Urothelium cell line (cell line): ENCODE data around the gene AKAP13.
"Not testable (repeated sequence)": the region's sequence is repeated elsewhere in the genome, so short reads cannot be mapped to it uniquely, and the experiment has no call there.

Experiments
- DNase-seq: peaks from one replicate; pipeline ENCODE4 v3.0.0; 2011; ENCODE audit warnings: low spot score, mixed read lengths
- FAIRE-seq: peaks from 2 replicates; lab custom pipeline; 2011; peaks lifted over from hg19 to GRCh38; lab: Jason Lieb, UNC

Gene AKAP13

DNA sequence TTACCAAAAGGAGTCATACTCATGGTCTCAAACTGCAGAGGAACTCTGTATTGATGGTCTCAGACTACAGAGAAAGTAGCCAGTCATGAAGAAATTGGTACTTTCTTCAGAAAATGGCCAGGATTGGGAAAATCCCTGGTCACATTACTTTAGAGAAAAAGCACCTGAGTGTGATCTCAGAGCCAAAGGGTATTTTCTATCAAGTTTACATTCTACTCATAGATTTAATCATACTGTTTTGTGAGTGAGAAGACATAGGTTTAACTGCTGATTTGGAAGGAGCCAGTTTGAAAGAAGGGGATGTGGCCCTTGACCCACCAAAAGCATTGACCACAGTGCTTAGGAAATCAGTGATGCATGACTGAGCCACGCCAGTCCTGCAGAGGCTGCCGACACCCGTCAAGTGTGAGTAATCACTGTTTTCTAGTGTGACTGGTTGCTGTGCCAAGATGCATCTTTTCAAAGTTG is 203.6 kb downstream of the AKAP13 start:
- no peak for FAIRE-seq
- peak; percentile 20 for DNase-seq

DNA sequence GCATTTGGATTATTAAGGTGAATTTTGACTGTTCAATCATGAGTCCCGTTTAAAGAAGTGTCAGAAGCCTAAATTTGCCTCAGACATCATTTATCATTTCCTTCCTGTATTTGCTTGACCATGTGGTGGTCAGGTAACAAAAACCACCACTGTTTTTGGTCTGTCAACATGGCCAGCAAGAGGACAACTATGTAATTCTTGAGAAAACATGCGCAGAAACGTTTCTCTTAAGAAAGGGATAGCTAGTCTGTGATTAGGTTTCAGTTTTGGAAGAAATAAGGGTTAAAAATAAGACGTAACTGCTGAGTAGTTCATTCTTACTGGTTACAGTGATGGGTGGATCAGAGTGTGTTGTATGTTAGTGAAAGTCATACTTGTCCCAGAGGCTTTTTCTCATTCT is 204.5 kb downstream of the AKAP13 start:
- FAIRE-seq (no peak), DNase-seq (no peak)

DNA sequence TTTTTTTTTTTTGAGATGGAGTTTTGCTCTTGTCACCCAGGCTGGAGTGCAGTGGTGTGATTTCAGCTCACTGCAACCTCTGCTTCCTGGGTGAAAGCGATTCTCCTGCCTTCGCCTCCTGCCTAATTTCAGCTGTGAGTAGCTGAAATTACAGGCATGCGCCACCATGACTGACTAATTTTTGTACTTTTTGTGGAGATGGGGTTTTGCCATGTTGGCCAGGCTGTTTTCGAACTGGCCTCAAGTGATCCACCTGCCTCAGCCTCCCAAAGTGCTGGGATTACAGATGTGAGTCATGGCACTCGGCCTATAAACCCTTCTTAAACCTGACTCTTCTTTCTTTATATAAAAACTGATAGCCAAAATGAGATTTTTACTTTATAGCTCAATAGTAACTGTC is 205.8 kb downstream of the AKAP13 start:
- not testable (repeated sequence) for FAIRE-seq, DNase-seq

DNA sequence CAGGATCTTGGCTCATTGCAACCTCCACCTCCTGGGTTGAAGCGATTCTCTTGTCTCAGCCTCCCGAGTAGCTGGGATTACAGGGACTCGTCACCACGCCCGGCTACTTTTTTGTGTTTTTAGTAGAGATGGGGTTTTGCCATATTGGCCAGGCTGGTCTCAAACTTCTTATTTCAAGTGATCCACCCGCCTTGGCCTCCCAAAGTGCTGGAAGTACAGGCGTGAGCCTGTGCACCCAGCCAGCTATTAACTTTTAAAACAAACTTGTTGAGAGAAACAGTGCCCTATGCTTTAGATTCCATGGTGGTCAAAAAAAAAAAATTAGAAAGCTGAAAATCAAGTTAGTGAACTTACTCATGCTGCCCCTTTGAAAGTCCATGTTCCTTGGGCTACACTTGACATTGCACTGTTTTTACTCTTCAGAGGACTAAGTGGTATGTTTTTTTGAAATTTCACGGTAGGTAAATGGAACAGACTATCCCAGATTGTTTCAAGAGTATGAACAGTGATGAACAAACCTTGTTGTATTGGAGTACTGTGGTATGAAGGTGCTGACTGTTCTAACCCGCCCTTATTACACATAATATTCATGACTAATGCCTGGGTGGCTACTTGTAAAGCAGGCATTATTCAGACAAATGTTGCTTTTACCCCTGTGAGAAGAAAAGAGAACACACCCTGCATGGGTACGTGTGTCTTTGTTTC is 207.5 kb downstream of the AKAP13 start:
- no peak for FAIRE-seq
- DNase-seq: no peak

- DNase-seq (no peak), FAIRE-seq (no peak)
These were observed 208.3 kb downstream of the AKAP13 start for GRCh38 chr15:85588677-85589076.

DNA sequence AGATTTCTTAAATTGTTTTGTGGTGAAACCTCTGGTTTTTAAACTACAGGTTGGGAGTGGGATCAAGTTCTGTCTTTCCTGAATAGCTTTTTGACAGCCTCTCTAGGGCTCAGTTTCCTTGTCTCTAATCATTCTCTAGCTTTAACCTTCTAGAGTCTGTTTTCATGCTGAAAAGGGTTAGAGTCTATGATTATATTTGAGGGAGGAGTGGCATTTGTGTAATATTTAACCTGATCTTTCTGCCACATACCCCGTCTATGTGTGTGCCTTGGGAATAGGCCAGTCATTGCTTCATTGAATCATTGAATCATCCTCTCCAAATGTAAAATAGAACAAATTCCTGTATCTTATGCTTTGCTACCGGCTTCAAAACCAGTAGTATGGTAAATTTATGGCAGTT is 209.4 kb downstream of the AKAP13 start:
- FAIRE-seq: no peak
- DNase-seq: no peak

- FAIRE-seq (no peak), DNase-seq (no peak)
These were observed 211.2 kb downstream of the AKAP13 start for GRCh38 chr15:85591622-85592021.

DNA sequence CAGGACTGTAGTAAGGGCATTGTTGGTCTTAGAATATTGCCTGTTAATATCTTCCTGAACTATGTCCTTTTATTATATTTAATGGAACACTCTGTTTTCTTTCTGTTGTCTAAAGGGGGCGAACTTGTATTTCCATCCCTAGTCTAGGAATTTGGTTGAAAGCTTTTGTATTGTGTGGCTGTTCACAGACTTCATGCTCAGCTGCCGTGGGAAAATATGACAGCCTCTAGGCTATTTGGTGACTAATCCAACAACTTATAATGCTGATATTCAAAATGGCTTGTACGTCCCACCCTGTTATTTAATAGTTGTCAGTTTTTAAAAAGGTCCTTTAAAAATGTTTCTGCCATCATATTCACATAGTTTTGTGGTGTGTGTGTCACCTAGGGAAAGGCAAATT is 211.7 kb downstream of the AKAP13 start:
- FAIRE-seq: no peak
- DNase-seq: no peak

- DNase-seq (no peak), FAIRE-seq (no peak)
These were observed 213.5 kb downstream of the AKAP13 start for GRCh38 chr15:85593809-85594445.

DNA sequence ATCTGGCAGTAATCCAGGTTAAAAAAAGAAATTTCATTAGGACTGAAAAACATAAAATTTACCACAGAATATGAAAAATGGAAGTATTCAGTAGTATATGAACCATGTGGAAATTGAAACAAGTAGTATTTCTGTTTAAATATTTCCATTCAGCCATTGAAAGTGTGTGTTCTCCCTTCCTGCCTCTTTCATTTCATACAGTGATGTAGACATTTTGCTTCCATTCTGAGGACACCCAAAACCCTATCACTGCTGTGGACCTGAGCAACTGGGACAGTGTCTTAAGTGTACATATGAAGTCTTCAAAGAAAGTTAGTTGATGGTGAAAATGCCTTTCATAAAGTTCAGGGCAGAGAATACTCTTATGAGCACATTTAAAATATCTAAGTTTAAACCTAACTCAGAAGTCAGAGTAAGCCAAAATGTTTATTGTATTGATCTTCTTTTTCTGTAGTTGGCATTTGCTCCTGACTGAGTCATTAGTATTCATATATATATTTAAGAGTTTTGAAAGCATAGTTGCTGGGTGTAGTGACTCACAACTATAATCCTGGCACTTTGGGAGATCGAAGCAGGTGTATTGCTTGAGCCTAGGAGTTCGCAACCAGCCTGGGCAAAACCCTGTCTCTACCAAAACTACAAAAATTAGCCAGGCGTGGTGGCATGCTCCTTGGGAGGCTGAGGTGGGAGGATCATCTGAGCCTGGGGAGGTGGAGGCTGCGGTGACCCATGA is 215.6 kb downstream of the AKAP13 start:
- FAIRE-seq: no peak
- DNase-seq: no peak

GRCh38 chr15:85597155-85597815 is 216.9 kb downstream of the AKAP13 start:
- FAIRE-seq: no peak
- no peak for DNase-seq

- no peak for DNase-seq
- FAIRE-seq: no peak
These were observed 217.8 kb downstream of the AKAP13 start for GRCh38 chr15:85598219-85598618.

DNA sequence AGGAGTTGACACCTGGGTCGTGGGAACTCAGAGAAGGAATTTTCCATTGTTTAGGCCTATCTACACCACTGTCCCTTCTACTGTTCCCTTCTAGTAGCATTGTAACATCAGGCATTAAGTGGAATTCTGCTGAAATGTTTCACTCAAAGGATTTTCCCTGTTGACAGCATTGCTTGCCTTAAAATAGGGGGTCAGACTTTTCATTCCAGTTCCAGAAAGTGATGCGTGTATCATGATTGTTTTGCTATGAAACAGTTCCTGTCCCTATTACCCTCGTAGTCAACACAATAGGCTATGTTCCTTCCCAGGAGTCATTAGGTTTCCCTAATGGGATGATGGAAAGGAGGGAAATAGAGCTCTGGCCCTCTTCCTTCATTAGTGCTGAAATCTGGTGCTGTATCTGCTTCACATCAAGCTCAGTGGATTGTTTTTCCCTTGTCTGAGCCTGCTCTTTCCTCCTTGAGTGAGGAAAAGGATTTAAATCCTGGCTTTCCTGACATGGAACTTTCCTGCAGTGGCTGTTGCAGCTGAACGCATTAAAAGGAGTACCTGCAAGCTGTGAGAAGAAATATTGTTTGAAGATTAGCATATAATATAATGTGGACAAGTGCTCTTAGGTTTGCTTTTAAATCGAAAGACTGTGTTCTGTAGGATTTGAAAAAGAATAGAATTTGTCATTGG is 218.5 kb downstream of the AKAP13 start:
- FAIRE-seq: no peak
- no peak for DNase-seq

DNA sequence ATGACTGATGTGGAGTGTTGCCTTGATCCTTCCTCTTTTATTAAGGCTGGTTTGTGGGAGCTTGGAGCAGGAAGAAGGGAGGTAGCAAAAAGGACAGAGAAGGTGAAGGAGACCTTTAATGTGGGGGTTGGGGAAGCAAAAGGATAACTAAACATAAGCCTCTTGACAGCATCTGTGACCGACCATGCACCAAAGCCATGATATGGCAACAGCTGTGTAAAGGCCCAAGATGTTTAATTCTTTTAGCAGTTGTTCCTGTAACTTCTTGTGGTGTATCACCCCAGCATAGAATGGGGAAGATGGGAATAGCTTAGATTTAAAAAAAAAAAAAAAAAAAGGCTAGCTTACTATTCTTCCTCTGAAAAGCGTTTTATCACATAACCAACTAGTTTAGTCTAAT is 219.6 kb downstream of the AKAP13 start:
- DNase-seq (no peak), FAIRE-seq (no peak)

DNA sequence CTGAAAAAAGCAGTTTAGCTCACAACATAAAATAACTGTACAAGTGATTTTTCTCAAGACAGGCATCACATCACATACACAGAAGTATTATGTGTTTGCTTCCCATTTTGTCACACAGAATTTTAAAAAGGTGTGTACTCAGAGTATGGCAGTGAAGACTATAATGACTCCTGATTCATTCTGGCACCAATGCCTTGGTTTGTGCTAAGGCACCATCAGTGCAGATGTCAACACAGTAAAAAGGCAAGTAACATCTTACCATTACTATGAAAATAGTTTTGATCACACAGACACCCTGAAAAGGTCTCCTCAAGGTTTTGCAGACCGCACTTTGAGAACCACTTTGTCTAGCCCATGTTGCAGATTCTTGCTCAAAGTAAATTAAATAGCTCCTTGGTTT is 222.8 kb downstream of the AKAP13 start:
- FAIRE-seq: no peak
- DNase-seq: no peak

DNA sequence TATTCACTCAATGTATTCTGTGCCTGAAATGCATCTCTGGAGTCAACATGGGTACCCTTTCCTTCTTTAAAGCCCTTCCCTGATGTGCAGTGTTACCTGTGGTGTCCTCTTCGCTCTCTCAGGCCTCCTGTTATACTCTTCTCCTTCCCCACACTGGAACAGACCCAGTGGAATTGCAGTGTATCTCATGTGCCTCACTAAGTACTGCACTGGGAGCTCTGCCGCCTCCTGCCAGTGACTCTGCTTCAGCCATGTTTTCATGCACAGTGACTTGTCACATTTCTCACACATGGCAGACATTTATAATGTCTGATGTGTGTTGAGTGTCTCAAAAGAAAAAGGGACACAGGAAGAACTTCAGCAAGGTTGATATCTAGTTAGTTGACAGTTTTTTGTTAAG is 223.3 kb downstream of the AKAP13 start:
- DNase-seq (no peak), FAIRE-seq (no peak)

DNA sequence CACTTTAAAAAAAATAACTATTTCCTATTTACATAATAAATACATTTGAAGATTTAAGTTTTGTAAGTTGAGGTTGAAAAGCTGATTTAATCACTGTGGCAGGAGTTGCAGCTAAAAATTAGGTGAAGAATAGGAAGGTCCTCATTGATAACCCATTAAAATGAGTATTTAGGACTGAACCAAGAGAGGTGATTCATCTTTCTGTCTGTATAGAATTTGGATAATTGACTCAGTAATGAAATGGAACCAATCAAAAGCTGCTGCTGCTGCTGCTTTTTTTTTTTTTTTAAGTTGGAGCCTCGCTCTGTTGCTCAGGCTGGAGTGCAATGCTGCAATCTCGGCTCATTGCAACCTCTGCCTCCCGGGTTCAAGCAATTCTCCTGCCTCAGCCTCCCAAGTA is 223.8 kb downstream of the AKAP13 start:
- FAIRE-seq (no peak), DNase-seq (no peak)

DNA sequence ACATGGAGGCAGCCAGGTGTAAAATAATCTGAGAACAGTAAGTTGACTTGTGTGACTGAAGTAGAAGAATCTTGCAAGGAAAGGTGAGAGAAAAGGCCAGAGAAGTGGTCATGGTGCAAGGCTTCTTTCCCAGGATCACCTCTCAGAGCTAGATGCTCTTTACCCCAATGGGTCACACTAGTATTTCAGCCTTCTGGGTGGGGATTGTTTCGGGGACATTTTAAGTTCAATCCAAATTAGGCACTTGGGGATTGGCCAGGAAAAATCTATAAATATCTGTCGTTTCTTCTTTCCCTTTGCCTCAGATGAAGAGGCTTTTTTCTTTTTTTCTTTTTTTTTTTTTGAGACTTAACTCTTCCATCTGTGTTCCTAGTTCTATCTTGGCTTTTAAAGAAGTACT is 226.3 kb downstream of the AKAP13 start:
- DNase-seq (no peak), FAIRE-seq (no peak)

GRCh38 chr15:85607141-85607806 is 226.9 kb downstream of the AKAP13 start:
- FAIRE-seq (no peak), DNase-seq (no peak)

DNA sequence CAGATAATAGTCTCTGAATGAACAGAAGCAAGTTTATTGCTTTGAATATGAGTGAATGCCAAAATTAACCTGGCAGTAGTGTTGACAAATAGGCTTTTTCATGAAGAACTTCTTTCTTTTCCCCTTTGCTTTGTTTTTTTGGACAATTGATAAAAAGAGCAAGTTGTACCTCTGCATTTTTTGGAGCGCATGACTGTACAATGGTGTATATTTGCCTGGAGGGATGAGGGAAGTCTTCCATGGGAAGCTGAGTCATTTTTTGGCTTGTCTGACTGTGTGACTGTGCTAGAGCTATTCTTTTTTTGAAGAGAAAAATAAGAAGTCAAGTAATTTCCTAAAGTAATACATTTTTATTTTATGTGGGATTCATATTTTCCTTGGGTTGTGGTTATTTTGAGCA is 227.4 kb downstream of the AKAP13 start:
- DNase-seq: peak; percentile 29
- no peak for FAIRE-seq
